ENCODE results near the gene TMCO4.
"Not testable (repeated sequence)": the region's sequence is repeated elsewhere in the genome, so short reads cannot be mapped to it uniquely, and the experiment has no call there.

The TMCO4 gene

GRCh38 chr1:19799230-19800075, at the start of gene TMCO4:
TMCO4 (minus strand) TSS chr1:19799916; CDS start chr1:19780758, 19,158 bp downstream.
- Mint-ChIP-seq H3K27me3 (no peaks in the 10 kb centered on the region), H3K27ac (peak within 1 kb of the TSS; percentile 98), H3K4me3 (peak within 1 kb of the TSS; percentile 87 to 92), H3K9me3 (no peaks in the 10 kb centered on the region), H3K4me1 (peaks cover 19 to 33% of the 10 kb centered on the region in 2 donors), H3K36me3 (peaks cover 13 to 17% of the 10 kb centered on the region in 2 donors)
- peak; percentile 84 to 86 for ATAC-seq (replicated peaks)
- peak; percentile 48 for DNase-seq

GRCh38 chr1:19849307-19849706, 49.6 kb upstream of the TMCO4 start:
- H3K9me3 Mint-ChIP-seq; DNase-seq; H3K36me3 Mint-ChIP-seq; H3K4me3 Mint-ChIP-seq; H3K27ac Mint-ChIP-seq; ATAC-seq (replicated peaks); H3K4me1 Mint-ChIP-seq: not testable (repeated sequence)
- peaks cover 27 to 30% of the 10 kb centered on the region in 2 donors for H3K27me3 Mint-ChIP-seq

- not testable (repeated sequence) for H3K9me3 Mint-ChIP-seq; H3K4me1 Mint-ChIP-seq; DNase-seq; H3K27ac Mint-ChIP-seq; H3K4me3 Mint-ChIP-seq; ATAC-seq (replicated peaks); H3K36me3 Mint-ChIP-seq
- peaks cover 24 to 30% of the 10 kb centered on the region in 2 donors for H3K27me3 Mint-ChIP-seq
Observed at GRCh38 chr1:19847334-19847733, 47.6 kb upstream of the TMCO4 start.

GRCh38 chr1:19846338-19846737, 46.6 kb upstream of the TMCO4 start:
- Mint-ChIP-seq H3K27me3 (peaks cover 24 to 39% of the 10 kb centered on the region in 2 donors), H3K36me3 (no peaks in the 10 kb centered on the region), H3K4me1 (no peaks in the 10 kb centered on the region), H3K27ac (no peak overlapping the region), H3K9me3 (no peaks in the 10 kb centered on the region), H3K4me3 (no peak overlapping the region)
- ATAC-seq (replicated peaks) (no peak), DNase-seq (no peak)

- DNase-seq (no peak), ATAC-seq (replicated peaks) (no peak)
- no peaks in the 10 kb centered on the region for H3K36me3 Mint-ChIP-seq
- peaks cover 0 to 1% of the 10 kb centered on the region in 2 donors for H3K4me1 Mint-ChIP-seq
- H3K4me3 Mint-ChIP-seq: no peak overlapping the region
- H3K27me3 Mint-ChIP-seq: peaks cover 30 to 39% of the 10 kb centered on the region in 2 donors
- H3K27ac Mint-ChIP-seq: no peak overlapping the region
- H3K9me3 Mint-ChIP-seq: no peaks in the 10 kb centered on the region
Observed at GRCh38 chr1:19845555-19845954, 45.8 kb upstream of the TMCO4 start.

GRCh38 chr1:19844731-19845495, 45.2 kb upstream of the TMCO4 start:
- ATAC-seq (replicated peaks): no peak
- H3K4me3 Mint-ChIP-seq: no peak overlapping the region
- peaks cover under 1 to 7% of the 10 kb centered on the region in 2 donors for H3K4me1 Mint-ChIP-seq
- H3K27ac Mint-ChIP-seq: no peak overlapping the region
- peaks cover 31 to 41% of the 10 kb centered on the region in 2 donors for H3K27me3 Mint-ChIP-seq
- no peaks in the 10 kb centered on the region for H3K9me3 Mint-ChIP-seq
- no peaks in the 10 kb centered on the region for H3K36me3 Mint-ChIP-seq
- no peak for DNase-seq

GRCh38 chr1:19840228-19840627, 40.5 kb upstream of the TMCO4 start:
- no peak overlapping the region for H3K27ac Mint-ChIP-seq
- no peak overlapping the region for H3K4me3 Mint-ChIP-seq
- peaks cover 0 to 1% of the 10 kb centered on the region in 2 donors for H3K9me3 Mint-ChIP-seq
- ATAC-seq (replicated peaks) (no peak), DNase-seq (no peak)
- no peaks in the 10 kb centered on the region for H3K36me3 Mint-ChIP-seq
- H3K27me3 Mint-ChIP-seq: peaks cover 25 to 38% of the 10 kb centered on the region in 2 donors
- peaks cover 5 to 9% of the 10 kb centered on the region in 2 donors for H3K4me1 Mint-ChIP-seq

- Mint-ChIP-seq H3K4me1 (peaks cover 5 to 9% of the 10 kb centered on the region in 2 donors), H3K27ac (no peak overlapping the region), H3K27me3 (peaks cover 22 to 33% of the 10 kb centered on the region in 2 donors), H3K9me3 (peaks cover 0 to 1% of the 10 kb centered on the region in 2 donors), H3K4me3 (no peak overlapping the region), H3K36me3 (no peaks in the 10 kb centered on the region)
- ATAC-seq (replicated peaks): no peak
- DNase-seq: no peak
Observed at GRCh38 chr1:19837866-19838265, 38.1 kb upstream of the TMCO4 start.

GRCh38 chr1:19835578-19835977, 35.9 kb upstream of the TMCO4 start:
- H3K4me3 Mint-ChIP-seq: no peak overlapping the region
- peaks cover 0 to 2% of the 10 kb centered on the region in 2 donors for H3K36me3 Mint-ChIP-seq
- ATAC-seq (replicated peaks): no peak
- DNase-seq: no peak
- H3K9me3 Mint-ChIP-seq: peaks cover 0 to 3% of the 10 kb centered on the region in 2 donors
- peaks cover 5 to 8% of the 10 kb centered on the region in 2 donors for H3K4me1 Mint-ChIP-seq
- peaks cover 35 to 38% of the 10 kb centered on the region in 2 donors for H3K27me3 Mint-ChIP-seq
- no peak overlapping the region for H3K27ac Mint-ChIP-seq

GRCh38 chr1:19831441-19831840, 31.7 kb upstream of the TMCO4 start:
- Mint-ChIP-seq H3K4me1 (no peaks in the 10 kb centered on the region), H3K9me3 (peaks cover 0 to 1% of the 10 kb centered on the region in 2 donors), H3K27ac (no peak overlapping the region), H3K4me3 (no peak overlapping the region), H3K27me3 (peaks cover 36 to 40% of the 10 kb centered on the region in 2 donors), H3K36me3 (peaks cover 0 to 2% of the 10 kb centered on the region in 2 donors)
- no peak for DNase-seq
- no peak for ATAC-seq (replicated peaks)

GRCh38 chr1:19828546-19828945, 28.8 kb upstream of the TMCO4 start:
- H3K9me3 Mint-ChIP-seq: peaks cover 0 to 1% of the 10 kb centered on the region in 2 donors
- no peak for DNase-seq
- peaks cover 0 to 4% of the 10 kb centered on the region in 2 donors for H3K4me1 Mint-ChIP-seq
- no peak for ATAC-seq (replicated peaks)
- no peak overlapping the region for H3K4me3 Mint-ChIP-seq
- H3K27me3 Mint-ChIP-seq: peaks cover 52% of the 10 kb centered on the region in 2 donors
- H3K27ac Mint-ChIP-seq: no peak overlapping the region
- peaks cover 0 to 2% of the 10 kb centered on the region in 2 donors for H3K36me3 Mint-ChIP-seq

- H3K36me3 Mint-ChIP-seq: no peaks in the 10 kb centered on the region
- no peak overlapping the region for H3K4me3 Mint-ChIP-seq
- H3K4me1 Mint-ChIP-seq: peaks cover 0 to 4% of the 10 kb centered on the region in 2 donors
- ATAC-seq (replicated peaks) (no peak), DNase-seq (no peak)
- no peak overlapping the region for H3K27ac Mint-ChIP-seq
- peaks cover 38 to 40% of the 10 kb centered on the region in 2 donors for H3K27me3 Mint-ChIP-seq
- no peaks in the 10 kb centered on the region for H3K9me3 Mint-ChIP-seq
Observed at GRCh38 chr1:19825298-19825697, 25.6 kb upstream of the TMCO4 start.

- Mint-ChIP-seq H3K27ac (no peak overlapping the region), H3K4me3 (no peak overlapping the region), H3K9me3 (no peaks in the 10 kb centered on the region), H3K27me3 (peaks cover 32 to 35% of the 10 kb centered on the region in 2 donors), H3K4me1 (peaks cover 0 to 4% of the 10 kb centered on the region in 2 donors), H3K36me3 (no peaks in the 10 kb centered on the region)
- no peak for DNase-seq
- ATAC-seq (replicated peaks): no peak
Observed at GRCh38 chr1:19824541-19824940, 24.8 kb upstream of the TMCO4 start.

- Mint-ChIP-seq H3K9me3 (no peaks in the 10 kb centered on the region), H3K36me3 (no peaks in the 10 kb centered on the region), H3K4me1 (peaks cover 0 to 4% of the 10 kb centered on the region in 2 donors), H3K27ac (no peak overlapping the region), H3K4me3 (no peak overlapping the region), H3K27me3 (peaks cover 27 to 35% of the 10 kb centered on the region in 2 donors)
- DNase-seq (no peak), ATAC-seq (replicated peaks) (no peak)
Observed at GRCh38 chr1:19824036-19824435, 24.3 kb upstream of the TMCO4 start.

Data from stimulated activated naive B cell treated with anti-CD40 and anti-IgM and Interleukin-4, amounts not matched to agents 10 μg/mL and 1 μg/mL and 100 μg/mL, for 72 hours (primary cell).